ENCODE data around the gene CALML5.

- TF ChIP-seq CEBPB (IDR thresholded peaks at IDR 0.05; ENCODE audit: low read depth, low read length) (no peak), CTCF (conservative IDR thresholded peaks at IDR 0.05; ENCODE audit: low read depth, low read length) (no peak), BHLHE40 (IDR thresholded peaks at IDR 0.05; ENCODE audit: low read depth, low read length) (no peak), POLR2A (IDR thresholded peaks at IDR 0.05; ENCODE audit: low read depth, low read length) (no peak), RFX5 (IDR thresholded peaks at IDR 0.05; ENCODE audit: low read depth, low read length) (no peak), SMC3 (IDR thresholded peaks at IDR 0.05; ENCODE audit: low read depth, low read length) (no peak), ELK1 (IDR thresholded peaks at IDR 0.05; ENCODE audit: borderline replicate concordance, low read depth, low read length) (no peak), MAFK (IDR thresholded peaks at IDR 0.05; ENCODE audit: low read depth, low read length) (no peak), MAZ (IDR thresholded peaks at IDR 0.05; ENCODE audit: borderline replicate concordance, low read depth, low read length) (no peak), RCOR1 (IDR thresholded peaks at IDR 0.05; ENCODE audit: insufficient replicate concordance, low read length) (no peak), USF2 (IDR thresholded peaks at IDR 0.05; ENCODE audit: low read depth, low read length) (no peak), CHD1 (IDR thresholded peaks at IDR 0.05; ENCODE audit: low read depth, low read length) (no peak)
Measured at GRCh38 chr10:5488272-5489161, 10.9 kb downstream of the CALML5 start.

Measured in IMR-90 (cell line).